PC-3 (cell line): ENCODE results near the gene THUMPD1. TPM values are rescaled to one million over a fixed set of nuclear protein-coding genes. Genes with fewer than 3 reads are reported as not detected.

Experiments
- ATAC-seq: fragments of 200-7000 bp; cut with Tn5 transposase; 2 replicates; pipeline ENCODE4 v1.9.1; 2020; ENCODE audit warnings: mild to moderate bottlenecking, moderate library complexity
- BruUV-seq: library from RNA; stranded (reverse); fragments of 400-500 nt; replicated peaks from 2 replicates; lab custom pipeline; 2021; lab: Mats Ljungman, UMichigan
- CTCF ChIA-PET: fragments of 300-600 bp; sonication (Branson Sonifier 250); formaldehyde crosslinking; loops from one replicate; lab custom pipeline; 2022; ENCODE audit warnings: antibody characterized with exemption; lab: Charles Lee
- POLR2A ChIA-PET: fragments of 300-600 bp; sonication (Branson Sonifier 250); formaldehyde crosslinking; loops from one replicate; lab custom pipeline; 2022; ENCODE audit warnings: antibody characterized with exemption; ENCODE audit not compliant: unreplicated experiment; lab: Charles Lee
- DNase-seq: peaks from one replicate; pipeline ENCODE4 v3.0.0-alpha.2; 2015
- H2AFZ ChIP-seq: fragments of 300-600 bp; sonication (generic); 2 replicates; pipeline ENCODE4 v1.6.0; 2016; ENCODE audit warnings: antibody characterized with exemption, low read length
- H3F3A ChIP-seq: fragments of 300-600 bp; sonication (generic); one replicate; pipeline ENCODE4 v1.6.0; 2017; ENCODE audit warnings: antibody characterized with exemption, low read length, control low read depth, mild to moderate bottlenecking; ENCODE audit not compliant: unreplicated experiment
- H3K27ac ChIP-seq: fragments of 300-600 bp; sonication (generic); 2 replicates; pipeline ENCODE4 v1.5.1; 2016; ENCODE audit warnings: mild to moderate bottlenecking, low read length
- H3K27me3 ChIP-seq: fragments of 300-600 bp; sonication (generic); 2 replicates; pipeline ENCODE4 v1.6.1; 2016; ENCODE audit warnings: low read length, mixed read lengths
- H3K36me3 ChIP-seq: fragments of 300-600 bp; sonication (generic); 2 replicates; pipeline ENCODE4 v1.6.1; 2016; ENCODE audit warnings: low read depth, mixed run types, low read length, mixed read lengths
- H3K4me1 ChIP-seq: fragments of 300-600 bp; sonication (generic); 2 replicates; pipeline ENCODE4 v1.5.1; 2016; ENCODE audit warnings: low read length; ENCODE audit not compliant: insufficient read depth
- H3K4me2 ChIP-seq: fragments of 300-600 bp; sonication (generic); 2 replicates; pipeline ENCODE4 v1.6.0; 2016; ENCODE audit warnings: low read length
- H3K4me3 ChIP-seq: fragments of 300-600 bp; sonication (generic); 2 replicates; pipeline ENCODE4 v1.5.1; 2016; ENCODE audit warnings: mild to moderate bottlenecking, low read length, mixed read lengths
- H3K79me2 ChIP-seq: fragments of 300-600 bp; sonication (generic); 2 replicates; pipeline ENCODE4 v1.6.1; 2017; ENCODE audit warnings: low read length, mixed read lengths
- H3K9ac ChIP-seq: fragments of 300-600 bp; sonication (generic); 2 replicates; pipeline ENCODE4 v1.6.0; 2016; ENCODE audit warnings: mild to moderate bottlenecking, low read length
- H3K9me2 ChIP-seq: fragments of 300-600 bp; sonication (generic); replicated peaks from 2 replicates; pipeline ENCODE4 v1.6.1; 2016; ENCODE audit warnings: mixed run types, low read length, mixed read lengths
- H3K9me3 ChIP-seq: fragments of 300-600 bp; sonication (generic); 2 replicates; pipeline ENCODE4 v1.6.1; 2016; ENCODE audit warnings: low read length, mixed read lengths
- H4K20me1 ChIP-seq: fragments of 300-600 bp; sonication (generic); 2 replicates; pipeline ENCODE4 v1.6.1; 2016; ENCODE audit warnings: low read length, mixed read lengths
- CTCF ChIP-seq: fragments of 300-600 bp; sonication (generic); conservative IDR thresholded peaks from 2 replicates; pipeline ENCODE4 v1.5.1; 2017; ENCODE audit warnings: antibody characterized with exemption, low read depth, mild to moderate bottlenecking, low read length
- EZH2 ChIP-seq: fragments of 300-600 bp; sonication (generic); IDR thresholded peaks from one replicate; pipeline ENCODE4 v1.6.1; 2017; ENCODE audit warnings: antibody characterized with exemption, mild to moderate bottlenecking, low read length; ENCODE audit not compliant: unreplicated experiment
- EZH2phosphoT487 ChIP-seq: fragments of 300-600 bp; sonication (generic); IDR thresholded peaks from 2 replicates; pipeline ENCODE4 v1.6.1; 2018; ENCODE audit warnings: mild to moderate bottlenecking, antibody characterized with exemption, low read length, borderline replicate concordance
- intact Hi-C: fragments of 100-400 bp; cut with micrococcal nuclease; formaldehyde crosslinking; loops from 2 replicates; pipeline ENCODE4 v1.9.0; 2023
- total RNA-seq: library from RNA; depleted of rRNA; stranded (reverse); fragments of >200 nt; gene quantifications from 2 replicates; pipeline ENCODE4 v1.2.3, GENCODE V29; 2014

THUMPD1 gene
- total RNA-seq, 1 experiment from 2014 or later, result 44.9 TPM

GRCh38 chr16:20763461-20764232, 22.0 kb upstream of the THUMPD1 start, which contains the start of gene ACSM3:
Gene ACSM3 (plus strand): TSS chr16:20764014. CDS start chr16:20770035, 6,021 bp downstream.
- no peaks in the 10 kb centered on the region for H3K27me3 ChIP-seq
- peaks cover 12% of the 10 kb centered on the region for H3K4me1 ChIP-seq
- no peaks in the 10 kb centered on the region for H3K9me3 ChIP-seq
- peak within 1 kb of the TSS; percentile 79 for H2AFZ ChIP-seq
- H3K36me3 ChIP-seq, result no peaks in the 10 kb centered on the region
- H3K4me2 ChIP-seq, result peak within 1 kb of the TSS; percentile 63
- no peaks in the 10 kb centered on the region for H3F3A ChIP-seq
- intact Hi-C loops, result no loop called here
- DNase-seq (peak; percentile 83), ATAC-seq (peak; percentile 99)
- no peaks in the 10 kb centered on the region for H3K9me2 ChIP-seq
- H3K27ac ChIP-seq, result no peak within 1 kb of the TSS; the same call in 1 of the 2 replicates
- no peak for TF ChIP-seq EZH2phosphoT487
- no peak for TF ChIP-seq CTCF
- no peak for TF ChIP-seq EZH2
- POLR2A ChIA-PET, result no interaction called here
- peak within 1 kb of the TSS; percentile 63 for H3K4me3 ChIP-seq
- CTCF ChIA-PET, result no interaction called here
- BruUV-seq, result TSS peak; percentile 28
- no peaks in the 10 kb centered on the region for H3K79me2 ChIP-seq
- H3K9ac ChIP-seq, result no peak within 1 kb of the TSS
- no peaks in the 10 kb centered on the region for H4K20me1 ChIP-seq

- DNase-seq (no peak), ATAC-seq (no peak)
- Histone ChIP-seq H3K9ac (no peak overlapping the region), H3K4me3 (peak overlapping the region; percentile 63), H3K9me3 (no peaks in the 10 kb centered on the region), H4K20me1 (no peaks in the 10 kb centered on the region), H3K36me3 (no peaks in the 10 kb centered on the region), H3K27ac (no peak overlapping the region), H3K4me1 (peaks cover 12% of the 10 kb centered on the region), H3K27me3 (no peaks in the 10 kb centered on the region), H3K9me2 (no peaks in the 10 kb centered on the region), H3F3A (no peaks in the 10 kb centered on the region), H2AFZ (no peak overlapping the region), H3K79me2 (no peaks in the 10 kb centered on the region), H3K4me2 (peak overlapping the region; percentile 63)
- TF ChIP-seq EZH2 (no peak), CTCF (no peak), EZH2phosphoT487 (no peak)
- POLR2A ChIA-PET, result no interaction called here
- CTCF ChIA-PET, result no interaction called here
- BruUV-seq, result no TSS peak
- intact Hi-C loops, result no loop called here
These were observed 20.9 kb upstream of the THUMPD1 start for GRCh38 chr16:20762404-20763123.

- H3K4me1 ChIP-seq, result peaks cover 12% of the 10 kb centered on the region
- ATAC-seq (no peak), DNase-seq (no peak)
- TF ChIP-seq EZH2phosphoT487 (no peak), EZH2 (no peak), CTCF (no peak)
- no peak overlapping the region for H3K4me3 ChIP-seq
- ChIA-PET POLR2A (no interaction called here), CTCF (no interaction called here)
- no peaks in the 10 kb centered on the region for H3K36me3 ChIP-seq
- H3K4me2 ChIP-seq, result no peak overlapping the region
- BruUV-seq, result no TSS peak
- H3K9me2 ChIP-seq, result no peaks in the 10 kb centered on the region
- no peaks in the 10 kb centered on the region for H4K20me1 ChIP-seq
- no peaks in the 10 kb centered on the region for H3K79me2 ChIP-seq
- H3K27me3 ChIP-seq, result no peaks in the 10 kb centered on the region
- intact Hi-C loops, result no loop called here
- H3F3A ChIP-seq, result no peaks in the 10 kb centered on the region
- no peak overlapping the region for H3K9ac ChIP-seq
- no peak overlapping the region for H3K27ac ChIP-seq
- no peak overlapping the region for H2AFZ ChIP-seq
- no peaks in the 10 kb centered on the region for H3K9me3 ChIP-seq
These were observed 19.6 kb upstream of the THUMPD1 start for GRCh38 chr16:20761175-20761574.
